ENCODE data around the gene OCEL1. TPM values are rescaled to one million over a fixed set of nuclear protein-coding genes. Genes with fewer than 3 reads are reported as not detected.

The OCEL1 gene
- total RNA-seq, 1 donor, result 3.3 TPM

DNA sequence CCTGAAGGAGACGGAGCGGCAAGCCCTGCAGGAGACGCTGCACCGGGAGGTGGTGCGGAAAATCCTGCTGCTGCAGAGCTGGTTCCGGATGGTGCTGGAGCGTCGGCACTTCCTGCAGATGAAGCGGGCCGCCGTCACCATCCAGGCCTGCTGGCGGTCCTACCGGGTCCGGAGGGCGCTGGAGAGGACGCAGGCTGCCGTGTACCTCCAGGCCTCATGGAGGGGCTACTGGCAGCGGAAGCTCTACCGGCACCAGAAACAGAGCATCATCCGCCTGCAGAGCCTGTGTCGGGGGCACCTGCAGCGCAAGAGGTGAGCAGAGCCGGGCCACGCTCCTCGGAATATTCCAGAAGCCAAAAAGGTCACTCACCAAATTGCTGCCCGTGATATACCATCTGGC is 33.3 kb upstream of the OCEL1 start:
- H3K27me3 ChIP-seq (ENCODE audit: insufficient read depth, low read length), result no peaks in the 10 kb centered on the region
- H2AFZ ChIP-seq (ENCODE audit: low read length), result no peak overlapping the region
- peaks cover 65% of the 10 kb centered on the region for H3K36me3 ChIP-seq (ENCODE audit: insufficient read depth, low read length)
- peak; percentile 50 for DNase-seq (ENCODE audit: insufficient read length, low spot score, missing footprints)
- no peaks in the 10 kb centered on the region for H3K79me2 ChIP-seq (ENCODE audit: insufficient read depth, low read length)
- H3K9me3 ChIP-seq (ENCODE audit: low read depth, low read length), result no peaks in the 10 kb centered on the region
- TF ChIP-seq, protein P1, sequence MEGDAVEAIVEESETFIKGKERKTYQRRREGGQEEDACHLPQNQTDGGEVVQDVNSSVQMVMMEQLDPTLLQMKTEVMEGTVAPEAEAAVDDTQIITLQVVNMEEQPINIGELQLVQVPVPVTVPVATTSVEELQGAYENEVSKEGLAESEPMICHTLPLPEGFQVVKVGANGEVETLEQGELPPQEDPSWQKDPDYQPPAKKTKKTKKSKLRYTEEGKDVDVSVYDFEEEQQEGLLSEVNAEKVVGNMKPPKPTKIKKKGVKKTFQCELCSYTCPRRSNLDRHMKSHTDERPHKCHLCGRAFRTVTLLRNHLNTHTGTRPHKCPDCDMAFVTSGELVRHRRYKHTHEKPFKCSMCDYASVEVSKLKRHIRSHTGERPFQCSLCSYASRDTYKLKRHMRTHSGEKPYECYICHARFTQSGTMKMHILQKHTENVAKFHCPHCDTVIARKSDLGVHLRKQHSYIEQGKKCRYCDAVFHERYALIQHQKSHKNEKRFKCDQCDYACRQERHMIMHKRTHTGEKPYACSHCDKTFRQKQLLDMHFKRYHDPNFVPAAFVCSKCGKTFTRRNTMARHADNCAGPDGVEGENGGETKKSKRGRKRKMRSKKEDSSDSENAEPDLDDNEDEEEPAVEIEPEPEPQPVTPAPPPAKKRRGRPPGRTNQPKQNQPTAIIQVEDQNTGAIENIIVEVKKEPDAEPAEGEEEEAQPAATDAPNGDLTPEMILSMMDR (IDR thresholded peaks at IDR 0.05; ENCODE audit: extremely low read depth, low read depth, low read length), result no peak
- H3K27ac ChIP-seq (ENCODE audit: low read depth, low read length), result no peak overlapping the region
- H3K4me2 ChIP-seq (ENCODE audit: insufficient read depth, low read length), result no peak overlapping the region
- H3K4me3 ChIP-seq (ENCODE audit: insufficient read depth, low read length), result no peak overlapping the region
- H3K4me1 ChIP-seq (ENCODE audit: insufficient read depth, low read length), result no peaks in the 10 kb centered on the region
- H4K20me1 ChIP-seq (ENCODE audit: insufficient read depth, low read length), result no peaks in the 10 kb centered on the region

DNA sequence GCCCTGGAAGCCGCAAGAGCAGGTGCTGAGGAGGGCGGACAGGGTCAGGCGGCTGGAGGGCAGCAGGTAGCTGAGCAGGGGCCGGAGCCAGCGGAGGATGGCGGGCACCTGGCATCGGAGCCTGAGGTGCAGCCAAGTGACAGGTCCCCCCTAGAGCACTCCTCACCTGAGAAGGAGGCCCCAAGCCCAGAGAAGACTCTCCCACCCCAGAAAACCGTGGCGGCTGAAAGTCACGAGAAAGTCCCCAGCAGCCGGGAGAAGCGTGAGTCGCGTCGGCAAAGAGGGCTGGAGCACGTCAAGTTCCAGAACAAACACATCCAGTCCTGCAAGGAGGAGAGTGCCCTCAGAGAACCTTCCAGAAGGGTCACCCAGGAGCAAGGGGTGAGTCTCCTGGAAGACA is 31.4 kb upstream of the OCEL1 start:
- H3K4me1 ChIP-seq (ENCODE audit: insufficient read depth, low read length), result no peaks in the 10 kb centered on the region
- TF ChIP-seq, protein P1 (IDR thresholded peaks at IDR 0.05; ENCODE audit: extremely low read depth, low read depth, low read length), result no peak
- H3K79me2 ChIP-seq (ENCODE audit: insufficient read depth, low read length), result no peaks in the 10 kb centered on the region
- no peak overlapping the region for H2AFZ ChIP-seq (ENCODE audit: low read length)
- no peaks in the 10 kb centered on the region for H3K27me3 ChIP-seq (ENCODE audit: insufficient read depth, low read length)
- peaks cover 61% of the 10 kb centered on the region for H3K36me3 ChIP-seq (ENCODE audit: insufficient read depth, low read length)
- no peak overlapping the region for H3K27ac ChIP-seq (ENCODE audit: low read depth, low read length)
- H3K4me2 ChIP-seq (ENCODE audit: insufficient read depth, low read length), result no peak overlapping the region
- no peaks in the 10 kb centered on the region for H3K9me3 ChIP-seq (ENCODE audit: low read depth, low read length)
- peak; percentile 71 for DNase-seq (ENCODE audit: insufficient read length, low spot score, missing footprints)
- H3K4me3 ChIP-seq (ENCODE audit: insufficient read depth, low read length), result no peak overlapping the region
- H4K20me1 ChIP-seq (ENCODE audit: insufficient read depth, low read length), result no peaks in the 10 kb centered on the region

DNA sequence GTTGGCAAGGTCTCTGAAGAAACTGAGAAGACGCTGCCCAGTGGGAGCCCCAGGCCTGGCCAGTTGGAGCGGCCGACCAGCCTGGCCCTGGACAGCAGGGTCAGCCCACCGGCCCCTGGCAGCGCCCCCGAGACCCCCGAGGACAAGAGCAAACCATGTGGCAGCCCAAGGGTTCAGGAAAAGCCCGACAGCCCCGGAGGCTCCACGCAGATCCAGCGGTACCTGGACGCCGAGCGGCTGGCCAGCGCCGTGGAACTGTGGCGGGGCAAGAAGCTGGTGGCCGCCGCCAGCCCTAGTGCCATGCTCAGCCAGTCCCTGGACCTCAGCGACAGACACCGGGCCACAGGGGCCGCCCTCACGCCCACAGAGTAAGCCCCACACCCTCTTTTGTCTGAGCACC is 30.9 kb upstream of the OCEL1 start:
- H3K4me3 ChIP-seq (ENCODE audit: insufficient read depth, low read length), result no peak overlapping the region
- no peaks in the 10 kb centered on the region for H3K9me3 ChIP-seq (ENCODE audit: low read depth, low read length)
- H3K79me2 ChIP-seq (ENCODE audit: insufficient read depth, low read length), result no peaks in the 10 kb centered on the region
- no peak overlapping the region for H2AFZ ChIP-seq (ENCODE audit: low read length)
- DNase-seq (ENCODE audit: insufficient read length, low spot score, missing footprints), result peak; percentile 0
- no peaks in the 10 kb centered on the region for H4K20me1 ChIP-seq (ENCODE audit: insufficient read depth, low read length)
- no peaks in the 10 kb centered on the region for H3K4me1 ChIP-seq (ENCODE audit: insufficient read depth, low read length)
- no peaks in the 10 kb centered on the region for H3K27me3 ChIP-seq (ENCODE audit: insufficient read depth, low read length)
- TF ChIP-seq, protein P1 (IDR thresholded peaks at IDR 0.05; ENCODE audit: extremely low read depth, low read depth, low read length), result no peak
- H3K27ac ChIP-seq (ENCODE audit: low read depth, low read length), result no peak overlapping the region
- H3K4me2 ChIP-seq (ENCODE audit: insufficient read depth, low read length), result no peak overlapping the region
- peaks cover 62% of the 10 kb centered on the region for H3K36me3 ChIP-seq (ENCODE audit: insufficient read depth, low read length)

DNA sequence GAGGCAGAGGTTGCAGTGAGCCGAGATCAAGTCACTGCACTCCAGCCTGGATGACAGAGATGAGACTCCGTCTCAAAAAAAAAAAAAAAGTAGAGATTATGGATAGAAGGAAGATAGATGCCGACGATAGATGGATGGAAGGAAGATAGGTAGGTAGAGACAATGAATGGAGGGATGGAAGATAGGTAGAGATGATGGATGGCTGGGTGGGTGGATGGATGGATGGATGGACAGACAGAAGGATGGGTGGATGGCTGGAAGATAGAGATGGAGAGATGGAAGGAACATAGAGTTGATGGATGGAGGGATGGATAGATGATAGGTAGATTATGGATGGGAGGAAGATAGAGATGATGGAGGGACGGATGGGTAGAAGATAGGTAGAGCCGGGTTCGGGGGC is 29.4 kb upstream of the OCEL1 start:
- H2AFZ ChIP-seq (ENCODE audit: low read length), result no peak overlapping the region
- no peaks in the 10 kb centered on the region for H3K79me2 ChIP-seq (ENCODE audit: insufficient read depth, low read length)
- H3K27ac ChIP-seq (ENCODE audit: low read depth, low read length), result no peak overlapping the region
- no peak overlapping the region for H3K4me3 ChIP-seq (ENCODE audit: insufficient read depth, low read length)
- no peaks in the 10 kb centered on the region for H4K20me1 ChIP-seq (ENCODE audit: insufficient read depth, low read length)
- TF ChIP-seq, protein P1 (IDR thresholded peaks at IDR 0.05; ENCODE audit: extremely low read depth, low read depth, low read length), result no peak
- H3K4me2 ChIP-seq (ENCODE audit: insufficient read depth, low read length), result no peak overlapping the region
- no peaks in the 10 kb centered on the region for H3K4me1 ChIP-seq (ENCODE audit: insufficient read depth, low read length)
- H3K27me3 ChIP-seq (ENCODE audit: insufficient read depth, low read length), result no peaks in the 10 kb centered on the region
- peak; percentile 3 for DNase-seq (ENCODE audit: insufficient read length, low spot score, missing footprints)
- H3K36me3 ChIP-seq (ENCODE audit: insufficient read depth, low read length), result peaks cover 67% of the 10 kb centered on the region
- H3K9me3 ChIP-seq (ENCODE audit: low read depth, low read length), result no peaks in the 10 kb centered on the region
